ENCODE measurements around the gene TWF2.

TWF2 gene

GRCh38 chr3:52228266-52228665, 10.7 kb downstream of the TWF2 start:
- no peak for DNase-seq
- TF ChIP-seq POLR2A (IDR thresholded peaks at IDR 0.05; ENCODE audit: low read length) (no peak), GATA1 (IDR thresholded peaks at IDR 0.05; ENCODE audit: low read depth, low read length) (no peak)

GRCh38 chr3:52227766-52228165, 11.2 kb downstream of the TWF2 start:
- DNase-seq, result no peak
- TF ChIP-seq GATA1 (IDR thresholded peaks at IDR 0.05; ENCODE audit: low read depth, low read length) (no peak), POLR2A (IDR thresholded peaks at IDR 0.05; ENCODE audit: low read length) (no peak)

DNA sequence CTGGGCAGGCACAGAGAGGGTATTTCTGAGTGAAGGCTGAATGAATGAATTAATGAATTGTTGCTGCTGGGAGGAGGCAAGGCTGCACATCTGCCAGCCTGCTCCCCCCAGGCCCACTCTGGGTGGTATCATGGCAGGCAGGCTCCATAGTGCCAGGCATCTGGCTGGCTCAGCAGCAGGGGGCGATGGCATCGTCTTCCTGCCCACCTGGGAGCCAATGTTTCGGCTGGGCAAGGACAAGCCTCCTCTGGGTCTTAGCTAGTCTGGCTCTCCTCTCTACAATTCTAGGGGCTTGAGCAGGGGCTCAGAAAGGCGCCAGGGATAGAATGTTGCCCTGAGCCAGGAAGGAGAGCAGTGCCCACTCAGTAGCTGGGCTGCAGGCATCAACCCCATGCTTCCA, 11.8 kb downstream of the TWF2 start:
- no peak for DNase-seq
- TF ChIP-seq GATA1 (IDR thresholded peaks at IDR 0.05; ENCODE audit: low read depth, low read length), result no peak
- no peak for TF ChIP-seq POLR2A (IDR thresholded peaks at IDR 0.05; ENCODE audit: low read length)

DNA sequence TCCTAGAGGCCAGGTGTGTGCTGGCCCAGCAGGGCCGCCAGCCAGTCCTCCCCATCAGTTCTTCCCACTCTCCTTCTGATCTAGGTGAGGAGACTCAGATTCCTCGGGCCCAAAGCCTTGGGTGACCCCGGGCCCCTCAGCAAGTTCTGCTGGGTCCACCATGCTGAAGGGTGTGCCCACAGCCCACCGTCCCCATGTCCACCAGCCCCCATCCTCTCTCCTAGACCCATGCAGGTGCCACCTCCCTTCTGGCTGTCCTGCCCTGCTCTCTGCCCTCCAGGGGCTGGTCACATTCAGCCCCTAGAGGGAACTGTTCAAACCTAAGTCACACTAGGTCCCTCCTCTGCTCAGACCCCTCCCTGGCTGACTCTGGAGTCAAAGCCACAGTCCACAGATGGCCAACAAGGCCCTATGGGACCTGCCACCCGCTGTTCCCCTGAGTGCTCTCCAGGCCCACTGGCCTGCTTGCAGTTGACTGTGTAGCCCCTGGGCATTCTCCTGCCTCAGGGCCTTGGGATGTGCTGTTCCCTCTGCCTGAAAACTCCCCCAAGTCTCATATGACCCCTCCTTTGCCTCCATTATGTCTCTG, 12.6 kb downstream of the TWF2 start:
- no peak for TF ChIP-seq POLR2A (IDR thresholded peaks at IDR 0.05; ENCODE audit: low read length)
- no peak for TF ChIP-seq GATA1 (IDR thresholded peaks at IDR 0.05; ENCODE audit: low read depth, low read length)
- no peak for DNase-seq

DNA sequence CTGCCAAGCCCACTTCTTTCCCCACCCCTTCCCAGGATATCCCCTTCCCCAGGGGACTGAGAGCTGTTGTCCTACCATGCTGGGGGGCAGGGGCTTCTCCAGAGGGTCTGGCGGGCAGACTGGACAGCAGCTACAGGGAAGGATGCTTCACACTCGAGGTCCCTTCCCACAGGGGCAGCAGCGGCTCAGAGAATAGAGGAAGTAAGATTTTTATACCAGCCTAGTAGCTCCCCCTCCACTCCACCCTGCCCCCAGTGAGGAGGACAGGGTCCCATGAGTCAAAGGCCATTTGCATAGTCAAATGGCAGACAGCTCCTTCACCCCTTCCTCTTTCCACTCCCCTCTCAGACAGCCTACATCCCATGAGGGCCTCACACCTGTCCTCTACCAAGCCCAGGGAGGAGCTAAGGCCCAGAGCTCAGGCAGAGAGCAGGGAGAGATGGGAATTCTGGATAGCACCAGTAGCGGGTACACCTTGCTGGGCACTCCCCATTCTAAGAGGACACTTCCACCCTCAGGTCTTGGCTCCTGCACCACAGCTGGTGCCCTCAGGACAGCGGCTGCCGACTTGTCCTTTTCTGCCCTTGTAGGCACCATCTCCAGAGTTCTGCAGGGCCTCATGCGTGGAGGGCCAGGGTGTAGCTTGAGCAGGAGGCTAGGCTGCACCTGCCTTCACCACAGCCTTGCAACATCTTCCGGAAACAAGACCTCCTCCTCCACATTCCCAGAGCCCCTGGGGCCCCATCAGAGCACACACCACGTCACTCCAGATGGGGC, 13.3 kb downstream of the TWF2 start, which contains the start of gene TLR9:
Gene TLR9, minus strand, starts transcription at position 194 of the 777 bp plus-strand sequence. Its CDS starts 116 bp downstream, at position 78.
- TF ChIP-seq GATA1 (IDR thresholded peaks at IDR 0.05; ENCODE audit: low read depth, low read length) (no peak), POLR2A (IDR thresholded peaks at IDR 0.05; ENCODE audit: low read length) (no peak)
- DNase-seq, result no peak

DNA sequence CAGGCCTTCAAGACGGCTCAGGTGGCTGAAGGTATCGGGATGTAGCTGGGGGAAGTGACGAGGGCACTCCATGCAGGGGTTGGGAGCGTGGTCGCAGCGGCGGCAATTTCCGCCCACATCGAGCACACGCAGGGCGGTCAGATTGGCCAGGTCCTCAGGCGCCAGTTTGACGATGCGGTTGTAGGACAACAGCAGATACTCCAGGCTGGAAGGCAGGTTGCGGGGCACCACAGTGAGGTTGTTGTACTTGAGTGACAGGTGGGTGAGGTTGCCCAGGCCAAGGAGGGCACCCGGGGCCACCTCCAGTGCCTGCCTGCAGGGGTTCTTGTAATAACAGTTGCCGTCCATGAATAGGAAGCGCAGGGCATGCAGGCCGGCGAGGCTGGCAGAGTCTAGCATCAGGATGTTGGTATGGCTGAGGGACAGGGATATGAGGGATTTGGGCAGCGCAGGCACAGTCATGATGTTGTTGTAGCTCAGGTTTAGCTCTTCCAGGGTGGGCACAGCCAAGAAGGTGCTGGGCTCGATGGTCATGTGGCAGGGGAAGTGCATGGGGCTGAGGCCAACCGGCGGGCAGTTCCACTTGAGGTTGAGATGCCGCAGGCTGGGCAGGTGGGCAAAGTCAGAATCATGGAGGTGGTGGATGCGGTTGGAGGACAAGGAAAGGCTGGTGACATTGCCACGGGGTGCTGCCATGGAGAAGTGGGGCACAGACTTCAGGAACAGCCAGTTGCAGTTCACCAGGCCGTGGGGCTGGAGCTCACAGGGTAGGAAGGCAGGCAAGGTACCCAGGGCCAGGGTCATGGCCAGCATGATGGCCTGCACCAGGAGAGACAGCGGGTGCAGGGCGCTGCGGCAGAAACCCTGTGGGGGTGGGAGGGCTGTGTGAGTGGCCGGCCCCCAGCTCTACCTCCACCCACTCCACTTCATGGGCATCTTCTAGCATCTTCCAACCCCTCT, 15.2 kb downstream of the TWF2 start:
- DNase-seq, result no peak
- TF ChIP-seq POLR2A (IDR thresholded peaks at IDR 0.05; ENCODE audit: low read length), result no peak
- TF ChIP-seq GATA1 (IDR thresholded peaks at IDR 0.05; ENCODE audit: low read depth, low read length), result no peak

DNA sequence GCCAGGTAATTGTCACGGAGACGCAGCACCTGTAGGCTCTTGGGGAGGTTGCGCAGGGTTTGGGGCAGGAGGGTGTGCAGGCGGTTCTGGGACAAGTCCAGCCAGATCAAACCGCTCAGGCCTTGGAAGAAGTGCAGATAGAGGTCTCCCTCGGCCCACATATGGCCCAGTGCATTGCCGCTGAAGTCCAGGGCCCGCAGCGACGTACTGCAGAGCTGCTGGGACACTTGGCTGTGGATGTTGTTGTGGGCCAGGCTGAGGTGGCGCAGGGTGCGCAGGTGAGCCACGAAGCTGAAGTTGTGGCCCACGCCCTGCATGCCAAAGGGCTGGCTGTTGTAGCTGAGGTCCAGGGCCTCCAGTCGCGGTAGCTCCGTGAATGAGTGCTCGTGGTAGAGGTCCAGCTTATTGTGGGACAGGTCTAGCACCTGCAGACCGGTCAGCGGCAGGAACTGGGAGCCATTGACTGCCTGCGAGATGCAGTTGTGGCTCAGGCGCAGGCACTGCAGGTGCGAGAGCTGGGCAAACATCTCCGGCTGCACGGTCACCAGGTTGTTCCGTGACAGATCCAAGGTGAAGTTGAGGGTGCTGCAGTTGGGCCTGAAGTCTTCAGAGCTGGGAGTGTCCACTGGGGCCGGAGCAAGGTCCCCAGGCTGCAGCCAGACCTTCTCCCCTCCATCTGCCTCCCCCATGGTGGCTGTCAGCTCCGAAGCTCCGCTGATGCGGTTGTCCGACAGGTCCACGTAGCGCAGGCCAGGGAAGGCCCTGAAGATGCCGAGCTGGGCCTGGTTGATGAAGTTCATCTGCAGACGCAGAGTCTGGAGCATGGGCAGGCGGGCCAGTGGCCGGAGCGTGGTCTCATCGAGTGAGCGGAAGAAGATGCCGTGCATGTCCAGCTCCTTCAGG, 16.4 kb downstream of the TWF2 start:
- DNase-seq, result no peak
- TF ChIP-seq GATA1 (IDR thresholded peaks at IDR 0.05; ENCODE audit: low read depth, low read length) (no peak), POLR2A (IDR thresholded peaks at IDR 0.05; ENCODE audit: low read length) (no peak)

DNA sequence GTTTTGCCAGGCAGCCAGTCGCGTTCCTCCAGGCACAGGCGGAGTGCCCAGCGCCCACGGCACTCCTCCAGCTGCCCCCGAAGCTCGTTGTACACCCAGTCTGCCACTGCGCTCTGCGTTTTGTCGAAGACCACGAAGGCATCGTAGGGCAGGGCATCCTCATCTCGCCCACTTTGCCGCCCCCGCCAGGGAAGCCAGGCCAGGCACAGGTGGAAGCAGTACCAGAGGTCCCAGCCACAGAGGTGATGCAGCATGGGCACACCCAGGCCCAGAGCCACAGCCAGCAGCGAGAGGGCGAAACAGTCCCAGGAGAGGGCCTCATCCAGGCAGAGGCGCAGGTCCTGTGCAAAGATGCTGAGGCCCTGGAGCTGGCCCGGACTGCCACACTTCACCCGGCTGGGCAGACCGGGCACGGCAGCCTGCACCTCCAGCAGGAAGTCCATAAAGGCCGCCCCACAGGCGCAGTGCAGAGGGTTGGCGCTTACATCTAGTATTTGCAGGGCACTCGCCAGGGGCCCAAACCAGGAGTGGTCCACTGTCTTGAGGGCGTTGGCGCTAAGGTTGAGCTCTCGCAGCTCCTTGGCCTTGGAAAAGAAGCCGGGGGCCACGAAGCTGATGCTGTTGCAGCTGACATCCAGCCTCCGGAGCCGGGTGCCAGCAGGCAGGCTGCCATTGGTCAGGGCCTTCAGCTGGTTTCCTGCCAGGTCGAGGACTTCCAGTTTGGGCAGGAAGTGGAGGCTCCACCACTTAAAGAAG, 17.2 kb downstream of the TWF2 start:
- no peak for TF ChIP-seq POLR2A (IDR thresholded peaks at IDR 0.05; ENCODE audit: low read length)
- no peak for TF ChIP-seq GATA1 (IDR thresholded peaks at IDR 0.05; ENCODE audit: low read depth, low read length)
- DNase-seq, result no peak

DNA sequence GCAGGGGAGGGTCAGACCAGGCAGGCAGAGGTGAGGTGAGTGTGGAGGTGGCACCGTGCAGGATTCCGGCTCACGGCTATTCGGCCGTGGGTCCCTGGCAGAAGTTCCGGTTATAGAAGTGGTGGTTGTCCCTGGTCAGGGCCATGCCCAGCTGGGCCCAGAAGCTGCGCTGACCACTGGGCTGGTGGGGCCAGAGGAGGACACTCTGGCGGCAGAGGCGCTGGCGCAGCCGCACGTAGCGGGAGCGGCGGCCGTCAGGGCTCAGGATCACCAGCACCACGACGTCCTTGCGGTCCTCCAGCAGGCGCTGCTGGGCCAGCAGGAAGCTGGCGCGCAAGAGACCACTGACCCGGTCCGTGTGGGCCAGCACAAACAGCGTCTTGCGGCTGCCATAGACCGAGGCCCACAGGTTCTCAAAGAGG, 17.8 kb downstream of the TWF2 start:
- DNase-seq, result no peak
- TF ChIP-seq POLR2A (IDR thresholded peaks at IDR 0.05; ENCODE audit: low read length) (no peak), GATA1 (IDR thresholded peaks at IDR 0.05; ENCODE audit: low read depth, low read length) (no peak)

DNA sequence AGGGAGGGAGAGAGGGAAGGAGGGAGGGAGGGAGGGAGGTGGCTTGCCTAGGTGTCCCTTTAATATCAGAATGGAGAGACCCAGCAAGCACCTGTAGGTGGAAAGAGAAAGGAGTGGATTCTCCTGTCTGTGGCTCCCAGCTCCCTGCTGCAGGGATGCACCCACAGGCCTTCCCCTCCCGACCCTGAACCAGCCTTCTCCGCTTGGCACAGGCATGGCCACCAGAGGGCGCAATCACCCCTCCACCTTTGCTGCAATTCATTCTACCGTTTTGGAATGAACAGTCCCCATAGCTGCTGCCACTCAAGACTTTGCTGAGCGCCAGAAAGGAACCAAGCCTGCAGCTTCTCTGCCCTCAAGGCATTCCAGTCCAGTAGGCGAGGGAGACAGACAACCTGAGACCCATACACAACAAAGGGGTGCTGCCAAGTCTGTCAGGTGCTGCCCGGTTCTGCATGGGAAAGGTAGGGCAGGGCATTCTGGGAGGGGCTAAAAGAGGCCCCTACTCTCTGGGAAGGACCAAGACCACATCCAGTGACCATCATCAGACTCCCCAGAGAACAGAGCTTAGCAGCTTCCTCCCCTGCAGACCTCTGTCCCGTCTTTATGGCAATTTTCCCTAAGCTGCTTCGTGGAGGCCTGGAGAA, 18.5 kb downstream of the TWF2 start:
- peak; percentile 80 to 89 for DNase-seq
- TF ChIP-seq POLR2A (IDR thresholded peaks at IDR 0.05; ENCODE audit: low read length), result no peak
- no peak for TF ChIP-seq GATA1 (IDR thresholded peaks at IDR 0.05; ENCODE audit: low read depth, low read length)

DNA sequence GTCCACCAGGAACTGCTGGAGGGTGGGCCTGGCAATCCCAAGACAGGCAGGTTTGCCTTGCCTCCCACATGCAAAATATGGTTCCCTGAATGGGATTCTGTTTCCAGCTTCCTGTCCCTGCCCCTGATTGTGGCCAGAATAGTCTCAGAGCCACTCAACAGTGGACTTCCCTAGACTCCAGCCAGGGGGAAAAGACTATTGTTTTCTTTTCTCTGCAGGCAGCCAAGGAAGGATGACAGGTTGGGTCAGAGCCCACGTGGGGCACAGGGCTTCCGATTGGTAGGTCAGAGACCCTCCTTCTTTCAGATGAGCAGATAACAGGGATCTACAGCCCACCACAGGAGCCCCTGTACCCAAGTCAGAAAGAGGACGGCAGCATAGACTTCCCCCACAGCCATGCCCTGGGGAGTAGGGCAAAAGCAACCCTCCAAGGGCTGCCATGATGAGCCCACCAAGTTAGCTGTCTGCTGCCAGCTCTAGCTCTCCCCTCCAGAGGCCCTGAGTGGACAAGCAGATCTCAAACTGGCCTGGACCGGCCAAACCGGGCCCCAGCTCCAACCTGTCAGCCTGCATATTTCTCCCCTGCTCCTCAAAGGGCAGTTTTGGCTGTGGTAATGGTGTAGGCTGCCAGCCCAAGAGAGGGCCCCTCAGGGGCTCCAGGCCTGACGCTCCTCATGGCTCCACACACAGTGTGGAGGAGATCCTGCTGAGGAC, 19.9 kb downstream of the TWF2 start:
- TF ChIP-seq GATA1 (IDR thresholded peaks at IDR 0.05; ENCODE audit: low read depth, low read length) (no peak), POLR2A (IDR thresholded peaks at IDR 0.05; ENCODE audit: low read length) (no peak)
- no peak for DNase-seq
